ENCODE data around the gene C16orf89. TPM values are rescaled to one million over a fixed set of nuclear protein-coding genes. Genes with fewer than 3 reads are reported as not detected.

C16orf89 gene
- total RNA-seq, 1 experiment from 2014 or later: 1.8 TPM

DNA sequence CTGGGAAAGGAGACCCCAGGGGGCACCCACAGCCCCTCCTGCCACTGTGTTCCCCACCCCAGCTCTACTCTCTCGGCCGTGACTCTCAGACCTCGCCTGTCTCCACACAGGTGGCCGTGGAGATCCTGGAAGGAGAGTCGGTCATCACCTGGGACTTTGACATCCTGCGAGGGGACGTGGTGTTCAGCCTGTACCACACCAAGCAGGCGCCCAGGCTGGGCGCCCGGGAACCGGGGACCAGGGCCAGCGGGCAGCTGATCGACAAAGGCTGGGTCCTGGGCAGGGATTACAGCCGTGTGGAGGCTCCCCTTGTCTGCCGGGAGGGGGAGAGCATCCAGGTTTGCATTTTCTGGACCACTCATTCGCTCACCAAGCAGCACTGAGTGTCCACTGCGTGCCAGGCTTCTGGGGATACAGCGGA is 57.4 kb downstream of the C16orf89 start:
- TF ChIP-seq, protein P1, sequence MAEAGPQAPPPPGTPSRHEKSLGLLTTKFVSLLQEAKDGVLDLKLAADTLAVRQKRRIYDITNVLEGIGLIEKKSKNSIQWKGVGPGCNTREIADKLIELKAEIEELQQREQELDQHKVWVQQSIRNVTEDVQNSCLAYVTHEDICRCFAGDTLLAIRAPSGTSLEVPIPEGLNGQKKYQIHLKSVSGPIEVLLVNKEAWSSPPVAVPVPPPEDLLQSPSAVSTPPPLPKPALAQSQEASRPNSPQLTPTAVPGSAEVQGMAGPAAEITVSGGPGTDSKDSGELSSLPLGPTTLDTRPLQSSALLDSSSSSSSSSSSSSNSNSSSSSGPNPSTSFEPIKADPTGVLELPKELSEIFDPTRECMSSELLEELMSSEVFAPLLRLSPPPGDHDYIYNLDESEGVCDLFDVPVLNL (CRISPR knock-in tag; IDR thresholded peaks at IDR 0.05; ENCODE audit: borderline replicate concordance, low read depth): no peak
- no peak for TF ChIP-seq CREB1 (CRISPR knock-in tag; IDR thresholded peaks at IDR 0.05)
- TF ChIP-seq SP1 (CRISPR knock-in tag; conservative IDR thresholded peaks at IDR 0.05): no peak
- TF ChIP-seq, protein P2, sequence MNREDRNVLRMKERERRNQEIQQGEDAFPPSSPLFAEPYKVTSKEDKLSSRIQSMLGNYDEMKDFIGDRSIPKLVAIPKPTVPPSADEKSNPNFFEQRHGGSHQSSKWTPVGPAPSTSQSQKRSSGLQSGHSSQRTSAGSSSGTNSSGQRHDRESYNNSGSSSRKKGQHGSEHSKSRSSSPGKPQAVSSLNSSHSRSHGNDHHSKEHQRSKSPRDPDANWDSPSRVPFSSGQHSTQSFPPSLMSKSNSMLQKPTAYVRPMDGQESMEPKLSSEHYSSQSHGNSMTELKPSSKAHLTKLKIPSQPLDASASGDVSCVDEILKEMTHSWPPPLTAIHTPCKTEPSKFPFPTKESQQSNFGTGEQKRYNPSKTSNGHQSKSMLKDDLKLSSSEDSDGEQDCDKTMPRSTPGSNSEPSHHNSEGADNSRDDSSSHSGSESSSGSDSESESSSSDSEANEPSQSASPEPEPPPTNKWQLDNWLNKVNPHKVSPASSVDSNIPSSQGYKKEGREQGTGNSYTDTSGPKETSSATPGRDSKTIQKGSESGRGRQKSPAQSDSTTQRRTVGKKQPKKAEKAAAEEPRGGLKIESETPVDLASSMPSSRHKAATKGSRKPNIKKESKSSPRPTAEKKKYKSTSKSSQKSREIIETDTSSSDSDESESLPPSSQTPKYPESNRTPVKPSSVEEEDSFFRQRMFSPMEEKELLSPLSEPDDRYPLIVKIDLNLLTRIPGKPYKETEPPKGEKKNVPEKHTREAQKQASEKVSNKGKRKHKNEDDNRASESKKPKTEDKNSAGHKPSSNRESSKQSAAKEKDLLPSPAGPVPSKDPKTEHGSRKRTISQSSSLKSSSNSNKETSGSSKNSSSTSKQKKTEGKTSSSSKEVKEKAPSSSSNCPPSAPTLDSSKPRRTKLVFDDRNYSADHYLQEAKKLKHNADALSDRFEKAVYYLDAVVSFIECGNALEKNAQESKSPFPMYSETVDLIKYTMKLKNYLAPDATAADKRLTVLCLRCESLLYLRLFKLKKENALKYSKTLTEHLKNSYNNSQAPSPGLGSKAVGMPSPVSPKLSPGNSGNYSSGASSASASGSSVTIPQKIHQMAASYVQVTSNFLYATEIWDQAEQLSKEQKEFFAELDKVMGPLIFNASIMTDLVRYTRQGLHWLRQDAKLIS (CRISPR knock-in tag; IDR thresholded peaks at IDR 0.05; ENCODE audit: borderline replicate concordance): no peak
- TF ChIP-seq, protein P3, sequence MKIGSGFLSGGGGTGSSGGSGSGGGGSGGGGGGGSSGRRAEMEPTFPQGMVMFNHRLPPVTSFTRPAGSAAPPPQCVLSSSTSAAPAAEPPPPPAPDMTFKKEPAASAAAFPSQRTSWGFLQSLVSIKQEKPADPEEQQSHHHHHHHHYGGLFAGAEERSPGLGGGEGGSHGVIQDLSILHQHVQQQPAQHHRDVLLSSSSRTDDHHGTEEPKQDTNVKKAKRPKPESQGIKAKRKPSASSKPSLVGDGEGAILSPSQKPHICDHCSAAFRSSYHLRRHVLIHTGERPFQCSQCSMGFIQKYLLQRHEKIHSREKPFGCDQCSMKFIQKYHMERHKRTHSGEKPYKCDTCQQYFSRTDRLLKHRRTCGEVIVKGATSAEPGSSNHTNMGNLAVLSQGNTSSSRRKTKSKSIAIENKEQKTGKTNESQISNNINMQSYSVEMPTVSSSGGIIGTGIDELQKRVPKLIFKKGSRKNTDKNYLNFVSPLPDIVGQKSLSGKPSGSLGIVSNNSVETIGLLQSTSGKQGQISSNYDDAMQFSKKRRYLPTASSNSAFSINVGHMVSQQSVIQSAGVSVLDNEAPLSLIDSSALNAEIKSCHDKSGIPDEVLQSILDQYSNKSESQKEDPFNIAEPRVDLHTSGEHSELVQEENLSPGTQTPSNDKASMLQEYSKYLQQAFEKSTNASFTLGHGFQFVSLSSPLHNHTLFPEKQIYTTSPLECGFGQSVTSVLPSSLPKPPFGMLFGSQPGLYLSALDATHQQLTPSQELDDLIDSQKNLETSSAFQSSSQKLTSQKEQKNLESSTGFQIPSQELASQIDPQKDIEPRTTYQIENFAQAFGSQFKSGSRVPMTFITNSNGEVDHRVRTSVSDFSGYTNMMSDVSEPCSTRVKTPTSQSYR (CRISPR knock-in tag; IDR thresholded peaks at IDR 0.05): no peak
- TF ChIP-seq, protein P4, sequence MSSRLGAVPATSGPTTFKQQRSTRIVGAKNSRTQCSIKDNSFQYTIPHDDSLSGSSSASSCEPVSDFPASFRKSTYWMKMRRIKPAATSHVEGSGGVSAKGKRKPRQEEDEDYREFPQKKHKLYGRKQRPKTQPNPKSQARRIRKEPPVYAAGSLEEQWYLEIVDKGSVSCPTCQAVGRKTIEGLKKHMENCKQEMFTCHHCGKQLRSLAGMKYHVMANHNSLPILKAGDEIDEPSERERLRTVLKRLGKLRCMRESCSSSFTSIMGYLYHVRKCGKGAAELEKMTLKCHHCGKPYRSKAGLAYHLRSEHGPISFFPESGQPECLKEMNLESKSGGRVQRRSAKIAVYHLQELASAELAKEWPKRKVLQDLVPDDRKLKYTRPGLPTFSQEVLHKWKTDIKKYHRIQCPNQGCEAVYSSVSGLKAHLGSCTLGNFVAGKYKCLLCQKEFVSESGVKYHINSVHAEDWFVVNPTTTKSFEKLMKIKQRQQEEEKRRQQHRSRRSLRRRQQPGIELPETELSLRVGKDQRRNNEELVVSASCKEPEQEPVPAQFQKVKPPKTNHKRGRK (CRISPR knock-in tag; IDR thresholded peaks at IDR 0.05; ENCODE audit: borderline replicate concordance): no peak
- no peak for TF ChIP-seq ZNF317 (CRISPR knock-in tag; IDR thresholded peaks at IDR 0.05; ENCODE audit: borderline replicate concordance, low read depth)
- TF ChIP-seq, protein P5, sequence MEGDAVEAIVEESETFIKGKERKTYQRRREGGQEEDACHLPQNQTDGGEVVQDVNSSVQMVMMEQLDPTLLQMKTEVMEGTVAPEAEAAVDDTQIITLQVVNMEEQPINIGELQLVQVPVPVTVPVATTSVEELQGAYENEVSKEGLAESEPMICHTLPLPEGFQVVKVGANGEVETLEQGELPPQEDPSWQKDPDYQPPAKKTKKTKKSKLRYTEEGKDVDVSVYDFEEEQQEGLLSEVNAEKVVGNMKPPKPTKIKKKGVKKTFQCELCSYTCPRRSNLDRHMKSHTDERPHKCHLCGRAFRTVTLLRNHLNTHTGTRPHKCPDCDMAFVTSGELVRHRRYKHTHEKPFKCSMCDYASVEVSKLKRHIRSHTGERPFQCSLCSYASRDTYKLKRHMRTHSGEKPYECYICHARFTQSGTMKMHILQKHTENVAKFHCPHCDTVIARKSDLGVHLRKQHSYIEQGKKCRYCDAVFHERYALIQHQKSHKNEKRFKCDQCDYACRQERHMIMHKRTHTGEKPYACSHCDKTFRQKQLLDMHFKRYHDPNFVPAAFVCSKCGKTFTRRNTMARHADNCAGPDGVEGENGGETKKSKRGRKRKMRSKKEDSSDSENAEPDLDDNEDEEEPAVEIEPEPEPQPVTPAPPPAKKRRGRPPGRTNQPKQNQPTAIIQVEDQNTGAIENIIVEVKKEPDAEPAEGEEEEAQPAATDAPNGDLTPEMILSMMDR (IDR thresholded peaks at IDR 0.05): no peak
- TF ChIP-seq TCF7 (CRISPR knock-in tag; IDR thresholded peaks at IDR 0.05; ENCODE audit: low read depth): no peak
- TF ChIP-seq, protein P6, sequence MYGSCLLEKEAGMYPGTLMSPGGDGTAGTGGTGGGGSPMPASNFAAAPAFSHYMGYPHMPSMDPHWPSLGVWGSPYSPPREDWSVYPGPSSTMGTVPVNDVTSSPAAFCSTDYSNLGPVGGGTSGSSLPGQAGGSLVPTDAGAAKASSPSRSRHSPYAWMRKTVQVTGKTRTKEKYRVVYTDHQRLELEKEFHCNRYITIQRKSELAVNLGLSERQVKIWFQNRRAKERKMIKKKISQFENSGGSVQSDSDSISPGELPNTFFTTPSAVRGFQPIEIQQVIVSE (CRISPR knock-in tag; IDR thresholded peaks at IDR 0.05; ENCODE audit: borderline replicate concordance): no peak
- TF ChIP-seq HMGA2 (CRISPR knock-in tag; IDR thresholded peaks at IDR 0.05): no peak
- TF ChIP-seq FOXJ3 (CRISPR knock-in tag; IDR thresholded peaks at IDR 0.05; ENCODE audit: borderline replicate concordance): no peak
- DNase-seq (ENCODE audit: low spot score): no peak

More for the DNA sequence above, 57.4 kb downstream of the C16orf89 start:
- ATAC-seq: no peak
- H3K9me3 Mint-ChIP-seq: no peaks in the 10 kb centered on the region
- no peaks in the 10 kb centered on the region for H3K4me1 Mint-ChIP-seq
- no peaks in the 10 kb centered on the region for H3K27me3 Mint-ChIP-seq (ENCODE audit: low read depth)
- H3K4me3 Mint-ChIP-seq: no peak overlapping the region
- CTCF ChIA-PET: interaction anchor here (1.1 to 1.5 kb wide), 2 partner anchors 17 to 28 kb away, joined by 5 read pairs; no protein-coding TSS in a partner anchor
- POLR2A ChIA-PET: no interaction called here
- H3K36me3 Mint-ChIP-seq: no peaks in the 10 kb centered on the region
- H3K27ac Mint-ChIP-seq: no peak overlapping the region

Data from WTC11 (cell line).